SH-SY5Y (cell line): ENCODE results near the gene WDR5.

Source experiments
- GATA2 ChIP-seq: IDR thresholded peaks from 2 replicates; pipeline ENCODE4 v1.6.1; 2011; ENCODE audit warnings: mild to moderate bottlenecking, low read depth, low read length
- GATA3 ChIP-seq: IDR thresholded peaks from 2 replicates; pipeline ENCODE4 v1.6.1; 2011; ENCODE audit warnings: low read depth, mild to moderate bottlenecking, low read length, moderate library complexity

DNA sequence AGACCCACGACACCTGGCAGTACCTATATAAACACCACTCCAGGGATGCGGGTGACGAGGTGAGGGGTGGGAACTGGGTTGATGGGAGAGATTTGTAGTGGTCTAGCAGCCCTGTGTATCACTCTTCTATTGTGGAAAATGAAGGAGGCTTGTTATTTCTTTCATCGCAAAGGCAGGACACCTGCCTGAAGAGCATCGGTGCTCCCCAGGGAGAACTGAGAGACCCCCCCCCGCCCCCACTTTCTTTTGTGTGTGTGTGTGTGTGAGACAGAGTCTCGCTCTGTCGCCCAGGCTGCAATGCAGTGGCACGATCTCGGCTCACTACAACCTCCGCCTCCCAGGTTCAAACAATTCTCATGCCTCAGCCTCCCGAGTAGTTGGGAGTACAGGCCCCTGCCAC lies 8.3 kb upstream of the WDR5 start:
- TF ChIP-seq GATA2, result no peak
- TF ChIP-seq GATA3, result no peak
